Lower leg skin (tissue), 3 donors: ENCODE results near the gene CDC37.

Source experiments
- CTCF ChIP-seq, 3 donors: fragments of 450-650 bp; IDR thresholded peaks; one replicate each; pipeline ENCODE4 v1.5.1; 2016; ENCODE audit warnings: antibody characterized with exemption in 3 of 3, mild to moderate bottlenecking in 3 of 3, moderate library complexity in 2 of 3
- POLR2A ChIP-seq, 2 donors: fragments of 450-650 bp; IDR thresholded peaks; one replicate each; pipeline ENCODE4 v1.6.1; 2016 to 2017; ENCODE audit warnings: antibody characterized with exemption in 2 of 2, mild to moderate bottlenecking in 1 of 2, moderate library complexity in 1 of 2

- no peak for TF ChIP-seq CTCF (IDR thresholded peaks at IDR 0.05)
- TF ChIP-seq POLR2A (IDR thresholded peaks at IDR 0.05) = no peak
Observed at GRCh38 chr19:10392120-10392519, 11.2 kb downstream of the CDC37 start.
